Measurements from ENCODE around the gene MPP3. TPM values are rescaled to one million over a fixed set of nuclear protein-coding genes. Genes with fewer than 3 reads are reported as not detected.

MPP3 gene
- total RNA-seq, 1 experiment from 2014 or later, result 24.5 TPM

DNA sequence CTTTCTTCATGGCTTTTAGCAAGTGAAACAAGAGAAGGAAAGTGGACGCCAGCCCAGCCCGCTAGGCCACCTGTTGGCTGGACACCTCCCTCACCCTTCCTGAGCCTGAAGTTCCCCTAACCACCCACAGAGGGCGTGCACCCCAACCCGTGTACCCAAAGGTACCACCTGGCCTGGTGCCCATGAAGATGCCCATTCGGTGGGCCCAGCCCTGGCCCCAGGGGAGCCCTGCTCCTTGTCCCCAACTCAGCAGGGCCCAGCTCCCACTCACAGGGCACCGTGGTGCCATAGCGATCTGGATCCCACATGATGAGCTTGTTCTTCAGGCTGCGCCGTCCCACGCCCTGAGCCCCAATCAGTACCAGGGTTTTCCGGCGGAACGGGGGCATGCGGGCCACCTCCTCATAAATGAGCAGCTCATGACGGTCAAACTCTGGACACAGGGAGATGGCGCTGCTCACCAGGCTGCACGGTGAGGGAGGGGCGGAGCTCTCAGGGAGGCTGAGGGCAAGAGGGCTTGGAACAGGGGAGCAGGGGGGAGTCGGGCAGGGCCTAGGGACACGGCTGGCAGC is 47.6 kb upstream of the MPP3 start:
- Mint-ChIP-seq H3K9me3 (ENCODE audit: unreplicated experiment) (no peaks in the 10 kb centered on the region), H3K4me1 (ENCODE audit: insufficient read depth, unreplicated experiment) (peaks cover 6% of the 10 kb centered on the region), H3K27me3 (ENCODE audit: insufficient read depth, unreplicated experiment) (peaks cover 33% of the 10 kb centered on the region), H3K27ac (ENCODE audit: low read depth, unreplicated experiment) (no peak overlapping the region), H3K36me3 (ENCODE audit: insufficient read depth, unreplicated experiment) (no peaks in the 10 kb centered on the region), H3K4me3 (ENCODE audit: unreplicated experiment) (no peak overlapping the region)
- TF ChIP-seq, protein P1, sequence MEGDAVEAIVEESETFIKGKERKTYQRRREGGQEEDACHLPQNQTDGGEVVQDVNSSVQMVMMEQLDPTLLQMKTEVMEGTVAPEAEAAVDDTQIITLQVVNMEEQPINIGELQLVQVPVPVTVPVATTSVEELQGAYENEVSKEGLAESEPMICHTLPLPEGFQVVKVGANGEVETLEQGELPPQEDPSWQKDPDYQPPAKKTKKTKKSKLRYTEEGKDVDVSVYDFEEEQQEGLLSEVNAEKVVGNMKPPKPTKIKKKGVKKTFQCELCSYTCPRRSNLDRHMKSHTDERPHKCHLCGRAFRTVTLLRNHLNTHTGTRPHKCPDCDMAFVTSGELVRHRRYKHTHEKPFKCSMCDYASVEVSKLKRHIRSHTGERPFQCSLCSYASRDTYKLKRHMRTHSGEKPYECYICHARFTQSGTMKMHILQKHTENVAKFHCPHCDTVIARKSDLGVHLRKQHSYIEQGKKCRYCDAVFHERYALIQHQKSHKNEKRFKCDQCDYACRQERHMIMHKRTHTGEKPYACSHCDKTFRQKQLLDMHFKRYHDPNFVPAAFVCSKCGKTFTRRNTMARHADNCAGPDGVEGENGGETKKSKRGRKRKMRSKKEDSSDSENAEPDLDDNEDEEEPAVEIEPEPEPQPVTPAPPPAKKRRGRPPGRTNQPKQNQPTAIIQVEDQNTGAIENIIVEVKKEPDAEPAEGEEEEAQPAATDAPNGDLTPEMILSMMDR (IDR thresholded peaks at IDR 0.05; ENCODE audit: unreplicated experiment), result peak; percentile 90
- no TSS peak for BruUV-seq (replicated peaks)
- intact Hi-C loops (cut with micrococcal nuclease), result no loop called here
- peak; percentile 72 for DNase-seq (ENCODE audit: unreplicated experiment)
- CTCF ChIA-PET, result interaction anchor here (0.6 to 4.9 kb wide), 19 partner anchors 8 to 1728 kb away, joined by 3 to 87 read pairs (median 4); partner anchors contain the start of gene MPP2
- POLR2A ChIA-PET, result no interaction called here

DNA sequence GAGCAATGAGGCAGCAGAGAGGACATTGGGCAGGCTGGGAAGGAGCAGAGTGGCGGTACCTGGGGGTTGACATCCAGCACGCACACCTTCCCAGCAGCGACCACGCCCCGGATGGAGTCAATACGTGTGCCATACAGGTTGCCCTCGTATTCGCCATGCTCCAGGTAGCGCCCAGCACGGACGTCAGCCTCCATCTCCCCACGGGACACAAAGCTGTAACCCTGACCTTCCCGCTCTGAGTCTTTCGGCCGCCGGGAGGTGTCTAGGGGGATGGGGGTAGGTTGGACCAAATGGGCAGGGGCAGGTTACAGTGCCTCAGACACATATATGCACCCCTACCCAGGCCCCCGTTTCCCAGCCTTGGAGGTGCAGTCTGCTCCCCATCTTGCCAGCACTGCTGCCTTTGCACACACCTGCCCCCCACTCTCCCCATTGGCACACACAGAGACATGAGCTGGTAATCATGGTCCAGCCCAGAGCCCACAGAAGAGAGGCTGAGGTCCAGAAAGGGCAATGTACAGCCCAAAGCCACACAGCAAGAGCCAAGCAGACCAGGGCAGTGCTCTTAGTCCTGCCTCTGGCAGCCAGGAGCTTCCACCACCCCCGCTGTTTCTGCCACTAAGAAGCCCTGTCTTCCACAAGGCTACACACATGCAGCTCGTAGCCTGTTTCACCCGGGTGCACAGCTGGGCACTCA is 46.9 kb upstream of the MPP3 start:
- no peaks in the 10 kb centered on the region for H3K9me3 Mint-ChIP-seq (ENCODE audit: unreplicated experiment)
- no peak overlapping the region for H3K4me3 Mint-ChIP-seq (ENCODE audit: unreplicated experiment)
- peaks cover 6% of the 10 kb centered on the region for H3K4me1 Mint-ChIP-seq (ENCODE audit: insufficient read depth, unreplicated experiment)
- TF ChIP-seq, protein P1 (IDR thresholded peaks at IDR 0.05; ENCODE audit: unreplicated experiment), result no peak
- H3K27ac Mint-ChIP-seq (ENCODE audit: low read depth, unreplicated experiment), result no peak overlapping the region
- no peaks in the 10 kb centered on the region for H3K36me3 Mint-ChIP-seq (ENCODE audit: insufficient read depth, unreplicated experiment)
- BruUV-seq (replicated peaks), result no TSS peak
- ChIA-PET POLR2A (no interaction called here), CTCF (interaction anchor here (0.6 to 4.9 kb wide), 17 partner anchors 8 to 991 kb away, joined by 3 to 87 read pairs (median 4); partner anchors contain the start of gene MPP2)
- intact Hi-C loops (cut with micrococcal nuclease), result loop anchor here (2.0 to 5.0 kb wide), 2 partner anchors 161 to 287 kb away; no protein-coding TSS in a partner anchor
- peaks cover 33% of the 10 kb centered on the region for H3K27me3 Mint-ChIP-seq (ENCODE audit: insufficient read depth, unreplicated experiment)
- DNase-seq (ENCODE audit: unreplicated experiment), result no peak

DNA sequence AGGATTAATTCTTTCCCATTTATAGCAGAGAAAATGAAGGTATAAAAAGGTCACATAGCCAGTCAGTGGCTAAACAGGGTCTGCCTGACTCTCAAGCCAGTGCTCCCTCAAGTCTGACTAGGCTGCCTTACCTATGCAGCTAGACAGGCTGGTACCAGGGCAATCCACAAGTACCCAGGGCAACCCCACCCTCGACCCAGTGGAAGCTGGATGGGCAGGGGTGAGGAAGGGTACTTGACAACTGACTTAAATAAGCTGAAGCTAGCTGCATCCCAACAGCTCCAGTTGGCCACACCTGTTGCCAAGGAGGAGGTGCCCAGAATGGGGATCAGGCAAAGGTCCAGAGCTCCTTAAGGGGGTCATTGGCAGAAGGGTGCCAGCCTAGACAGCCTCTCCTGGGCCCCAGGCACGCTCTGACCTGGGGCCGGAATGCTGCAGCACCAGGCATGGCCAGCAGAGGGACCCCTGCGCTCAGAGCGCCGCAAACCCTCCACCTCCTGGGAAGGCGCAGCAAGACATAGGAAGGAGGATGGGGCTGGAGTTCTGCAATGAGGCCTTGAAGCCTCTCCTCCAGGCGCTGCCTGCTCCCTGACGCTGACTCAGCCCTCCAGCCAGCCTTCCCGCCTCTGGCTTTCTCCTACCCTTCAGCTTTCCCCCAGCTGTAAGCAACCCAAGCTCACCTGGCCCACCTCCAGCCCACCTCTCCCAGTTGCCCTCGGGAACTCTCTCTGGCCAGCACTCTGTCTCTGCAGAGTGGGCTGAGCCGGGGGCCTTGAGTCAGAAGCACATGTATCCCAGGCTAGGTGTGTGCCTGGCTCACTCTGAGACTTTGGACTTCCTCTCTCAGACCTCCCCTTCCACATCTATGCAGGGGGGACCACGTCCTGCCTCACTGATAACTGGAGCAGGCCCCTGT is 45.6 kb upstream of the MPP3 start:
- peaks cover 6% of the 10 kb centered on the region for H3K4me1 Mint-ChIP-seq (ENCODE audit: insufficient read depth, unreplicated experiment)
- H3K4me3 Mint-ChIP-seq (ENCODE audit: unreplicated experiment), result no peak overlapping the region
- TF ChIP-seq, protein P1 (IDR thresholded peaks at IDR 0.05; ENCODE audit: unreplicated experiment), result peak; percentile 86
- ChIA-PET POLR2A (interaction anchor here (0.6 to 1.2 kb wide), 3 partner anchors 26 to 115 kb away, joined by 3 read pairs; no protein-coding TSS in a partner anchor), CTCF (interaction anchor here (0.5 to 4.9 kb wide), 50 partner anchors 10 to 756 kb away, joined by 3 to 87 read pairs (median 4); partner anchors contain the start of genes CD300LG and MPP2)
- intact Hi-C loops (cut with micrococcal nuclease), result loop anchor here (1.0 to 5.0 kb wide), 4 partner anchors 66 to 289 kb away; no protein-coding TSS in a partner anchor
- no peak overlapping the region for H3K27ac Mint-ChIP-seq (ENCODE audit: low read depth, unreplicated experiment)
- BruUV-seq (replicated peaks), result no TSS peak
- no peaks in the 10 kb centered on the region for H3K9me3 Mint-ChIP-seq (ENCODE audit: unreplicated experiment)
- H3K27me3 Mint-ChIP-seq (ENCODE audit: insufficient read depth, unreplicated experiment), result peaks cover 25% of the 10 kb centered on the region
- H3K36me3 Mint-ChIP-seq (ENCODE audit: insufficient read depth, unreplicated experiment), result no peaks in the 10 kb centered on the region
- DNase-seq (ENCODE audit: unreplicated experiment), result peak; percentile 78

All from MCF 10A (cell line).